ENCODE data around the gene GFRA1.

GFRA1 gene

GRCh38 chr10:116118847-116119246, 154.2 kb downstream of the GFRA1 start:
- H3K4me3 ChIP-seq (ENCODE audit: low read depth, low read length): no peak overlapping the region
- no peaks in the 10 kb centered on the region for H3K4me1 ChIP-seq (ENCODE audit: control insufficient read depth, insufficient read depth, low read length)
- H3K27ac ChIP-seq (ENCODE audit: extremely low read depth, low read depth, low read length): no peak overlapping the region
- ChIA-PET CTCF (no interaction called here), POLR2A (no interaction called here)
- H3K9me3 ChIP-seq (ENCODE audit: control insufficient read depth, insufficient read depth, low read depth, low read length): no peaks in the 10 kb centered on the region
- H3K36me3 ChIP-seq (ENCODE audit: control insufficient read depth in 2 of 2, insufficient read depth in 1 of 2, low read length in 2 of 2): no peaks in the 10 kb centered on the region
- TF ChIP-seq, protein P1, sequence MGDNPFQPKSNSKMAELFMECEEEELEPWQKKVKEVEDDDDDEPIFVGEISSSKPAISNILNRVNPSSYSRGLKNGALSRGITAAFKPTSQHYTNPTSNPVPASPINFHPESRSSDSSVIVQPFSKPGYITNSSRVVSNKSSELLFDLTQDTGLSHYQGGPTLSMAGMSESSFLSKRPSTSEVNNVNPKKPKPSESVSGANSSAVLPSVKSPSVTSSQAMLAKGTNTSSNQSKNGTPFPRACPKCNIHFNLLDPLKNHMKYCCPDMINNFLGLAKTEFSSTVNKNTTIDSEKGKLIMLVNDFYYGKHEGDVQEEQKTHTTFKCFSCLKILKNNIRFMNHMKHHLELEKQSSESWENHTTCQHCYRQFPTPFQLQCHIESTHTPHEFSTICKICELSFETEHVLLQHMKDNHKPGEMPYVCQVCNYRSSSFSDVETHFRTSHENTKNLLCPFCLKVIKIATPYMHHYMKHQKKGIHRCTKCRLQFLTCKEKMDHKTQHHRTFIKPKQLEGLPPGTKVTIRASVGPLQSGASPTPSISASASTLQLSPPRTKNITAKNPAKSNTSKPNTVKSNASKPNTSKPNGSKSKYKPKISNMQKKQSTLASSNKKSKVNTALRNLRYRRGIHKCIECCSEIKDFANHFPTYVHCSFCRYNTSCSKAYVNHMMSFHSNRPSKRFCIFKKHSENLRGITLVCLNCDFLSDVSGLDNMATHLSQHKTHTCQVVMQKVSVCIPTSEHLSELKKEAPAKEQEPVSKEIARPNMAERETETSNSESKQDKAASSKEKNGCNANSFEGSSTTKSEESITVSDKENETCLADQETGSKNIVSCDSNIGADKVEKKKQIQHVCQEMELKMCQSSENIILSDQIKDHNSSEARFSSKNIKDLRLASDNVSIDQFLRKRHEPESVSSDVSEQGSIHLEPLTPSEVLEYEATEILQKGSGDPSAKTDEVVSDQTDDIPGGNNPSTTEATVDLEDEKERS (tag by site-specific recombination; IDR thresholded peaks at IDR 0.05): no peak
- no peak for TF ChIP-seq ZNF660 (tag by site-specific recombination; IDR thresholded peaks at IDR 0.05)
- TF ChIP-seq ZNF530 (tag by site-specific recombination; IDR thresholded peaks at IDR 0.05; ENCODE audit: low read depth): no peak
- TF ChIP-seq PATZ1 (tag by site-specific recombination; IDR thresholded peaks at IDR 0.05): no peak
- no peak for TF ChIP-seq ZFP69B (tag by site-specific recombination; IDR thresholded peaks at IDR 0.05)
- no peak for TF ChIP-seq ZBTB17 (tag by site-specific recombination; IDR thresholded peaks at IDR 0.05)
- TF ChIP-seq, protein P2, sequence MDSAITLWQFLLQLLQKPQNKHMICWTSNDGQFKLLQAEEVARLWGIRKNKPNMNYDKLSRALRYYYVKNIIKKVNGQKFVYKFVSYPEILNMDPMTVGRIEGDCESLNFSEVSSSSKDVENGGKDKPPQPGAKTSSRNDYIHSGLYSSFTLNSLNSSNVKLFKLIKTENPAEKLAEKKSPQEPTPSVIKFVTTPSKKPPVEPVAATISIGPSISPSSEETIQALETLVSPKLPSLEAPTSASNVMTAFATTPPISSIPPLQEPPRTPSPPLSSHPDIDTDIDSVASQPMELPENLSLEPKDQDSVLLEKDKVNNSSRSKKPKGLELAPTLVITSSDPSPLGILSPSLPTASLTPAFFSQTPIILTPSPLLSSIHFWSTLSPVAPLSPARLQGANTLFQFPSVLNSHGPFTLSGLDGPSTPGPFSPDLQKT (IDR thresholded peaks at IDR 0.05; ENCODE audit: borderline replicate concordance, low read depth, low read length): no peak
- no peak for TF ChIP-seq ZNF10 (tag by site-specific recombination; IDR thresholded peaks at IDR 0.05)
- no peak for TF ChIP-seq PRDM1 (tag by site-specific recombination; IDR thresholded peaks at IDR 0.05)
- no peak for TF ChIP-seq ZNF664 (tag by site-specific recombination; IDR thresholded peaks at IDR 0.05)
- no peak for TF ChIP-seq ZNF362 (tag by site-specific recombination; IDR thresholded peaks at IDR 0.05)
- no peak for TF ChIP-seq SALL2 (tag by site-specific recombination; IDR thresholded peaks at IDR 0.05; ENCODE audit: borderline replicate concordance)
- no peak for TF ChIP-seq ZNF132 (tag by site-specific recombination; IDR thresholded peaks at IDR 0.05; ENCODE audit: borderline replicate concordance)
- no peak for TF ChIP-seq ZNF398 (tag by site-specific recombination; IDR thresholded peaks at IDR 0.05)
- TF ChIP-seq ZNF354C (tag by site-specific recombination; IDR thresholded peaks at IDR 0.05; ENCODE audit: borderline replicate concordance, low read depth): no peak
- no peak for TF ChIP-seq ZNF274 (IDR thresholded peaks at IDR 0.05; ENCODE audit: low read length)
- TF ChIP-seq ZNF274 (tag by site-specific recombination; IDR thresholded peaks at IDR 0.05; ENCODE audit: borderline replicate concordance): no peak
- TF ChIP-seq ZNF155 (tag by site-specific recombination; IDR thresholded peaks at IDR 0.05): no peak

Data from HEK293 (cell line).